Fibroblast of the aortic adventitia (primary cell): Measurements from ENCODE around the gene IQCN. TPM values are rescaled to one million over a fixed set of nuclear protein-coding genes. Genes with fewer than 3 reads are reported as not detected.

Source experiments
- DNase-seq: peaks from one replicate; pipeline ENCODE4 v3.0.0-alpha.2; 2010; ENCODE audit warnings: low read depth
- H3K4me3 ChIP-seq: 2 replicates; pipeline ENCODE4 v1.5.1; 2011; ENCODE audit warnings: low read depth, mild to moderate bottlenecking, control low read depth, low read length, moderate library complexity
- CTCF ChIP-seq: IDR thresholded peaks from 2 replicates; pipeline ENCODE4 v1.5.1; 2011; ENCODE audit warnings: mild to moderate bottlenecking, low read length, control low read depth, inconsistent platforms; ENCODE audit not compliant: insufficient read depth
- total RNA-seq: library from RNA; depleted of rRNA; stranded (reverse); fragments of >200 nt; gene quantifications from 2 replicates; pipeline ENCODE4 v1.2.3, GENCODE V29; 2012; ENCODE audit warnings: low replicate concordance

The IQCN gene
- total RNA-seq, 1 donor, result 1.5 TPM

- TF ChIP-seq CTCF, result no peak
- no peak for DNase-seq
- H3K4me3 ChIP-seq, result no peak within 1 kb of the TSS
These were observed 48.4 kb downstream of the IQCN start, which contains the start of gene PDE4C for GRCh38 chr19:18225702-18226468. TSS of gene PDE4C (minus strand) at chr19:18226438. CDS start at chr19:18226415, 23 bp downstream.

DNA sequence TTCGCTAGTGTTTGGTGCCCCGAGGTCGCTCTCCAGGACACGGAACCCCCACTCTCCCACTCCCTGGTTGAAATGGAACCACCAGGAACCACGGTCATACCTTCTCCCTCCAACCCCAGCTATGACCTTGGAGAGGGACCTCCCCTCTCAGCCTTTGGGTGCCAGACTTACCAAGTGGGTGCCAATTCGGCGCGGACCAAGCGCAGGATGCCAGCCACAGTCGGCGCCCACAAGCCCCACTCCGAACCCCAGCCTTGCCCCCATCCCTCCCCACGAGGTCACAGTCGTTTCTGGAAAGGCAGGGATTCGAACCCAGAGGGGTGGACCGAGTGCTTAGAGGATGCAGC is 48.9 kb downstream of the IQCN start:
- no peak for TF ChIP-seq CTCF
- no peak for DNase-seq
- no peak overlapping the region for H3K4me3 ChIP-seq

DNA sequence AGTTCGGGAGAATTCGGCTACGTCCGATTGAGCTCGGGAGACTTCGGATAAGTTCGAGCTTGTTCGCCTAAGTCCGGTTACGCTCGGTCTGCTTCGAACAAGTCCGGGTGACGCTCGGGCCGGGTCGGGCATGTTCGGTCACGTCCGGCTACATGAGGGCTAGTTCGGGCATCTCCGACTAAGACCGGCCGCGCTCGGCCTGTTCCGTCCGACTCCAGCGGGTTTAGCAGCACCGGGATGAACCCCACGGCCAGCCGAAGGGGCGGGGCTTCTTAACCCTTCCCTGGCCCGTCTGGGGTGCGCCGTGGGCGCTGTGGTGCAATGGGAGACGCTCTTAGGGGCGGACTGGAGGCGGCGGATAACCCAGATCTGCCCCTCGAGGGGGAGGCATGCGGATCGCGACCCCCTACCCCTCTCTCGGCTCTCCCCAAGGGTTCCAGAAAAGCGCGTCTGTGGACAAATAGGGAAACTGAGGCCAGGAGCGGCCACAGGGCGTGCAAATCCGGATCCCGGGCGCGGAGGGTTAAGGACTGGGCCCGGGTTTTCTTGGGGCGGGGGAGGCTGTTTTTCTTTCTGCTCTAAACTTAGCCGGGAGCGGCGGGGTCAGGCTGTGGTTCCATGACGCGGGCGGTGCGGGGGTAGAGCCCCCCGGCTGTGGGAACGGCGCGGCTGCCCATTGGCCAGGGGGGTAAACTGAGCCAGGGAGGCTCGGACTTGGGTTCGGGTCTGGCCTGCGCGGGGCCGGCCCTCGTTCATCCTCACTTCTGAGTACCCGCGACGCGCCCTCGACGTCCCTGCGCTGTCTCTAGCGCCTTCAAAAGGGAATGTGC is 49.5 kb downstream of the IQCN start:
- peak; percentile 99 for DNase-seq

GRCh38 chr19:18223860-18224524 is 50.3 kb downstream of the IQCN start:
- no peak for TF ChIP-seq CTCF
- no peak for DNase-seq
- H3K4me3 ChIP-seq, result peak overlapping the region; percentile 68

More for the DNA sequence above, 49.5 kb downstream of the IQCN start:
- peak overlapping the region; percentile 68 for H3K4me3 ChIP-seq
- no peak for TF ChIP-seq CTCF

- no peak for DNase-seq
- TF ChIP-seq CTCF, result no peak
- no peak overlapping the region for H3K4me3 ChIP-seq
These were observed 52.2 kb downstream of the IQCN start for GRCh38 chr19:18221815-18222725.
